Fibroblast of villous mesenchyme (primary cell): ENCODE results near the gene MRGPRX2. TPM values are rescaled to one million over a fixed set of nuclear protein-coding genes. Genes with fewer than 3 reads are reported as not detected.
A peak's percentile ranks its signal among the peaks of the same experiment; 100 is the strongest.

Source experiments
- DNase-seq: peaks from one replicate; pipeline ENCODE4 v3.0.0-alpha.2; 2010; ENCODE audit warnings: low read depth
- H3K4me3 ChIP-seq: 2 replicates; pipeline ENCODE4 v1.5.1; 2011; ENCODE audit warnings: low read depth, mild to moderate bottlenecking, low read length
- total RNA-seq: library from RNA; depleted of rRNA; stranded (reverse); fragments of >200 nt; gene quantifications from 2 replicates; pipeline ENCODE4 v1.2.3, GENCODE V29; 2012
- TF ChIP-seq, protein P1 (sequence below): IDR thresholded peaks from 2 replicates; pipeline ENCODE4 v1.5.1; 2012; ENCODE audit warnings: low read depth, mild to moderate bottlenecking, low read length; ENCODE audit not compliant: insufficient read depth

MRGPRX2 gene
- total RNA-seq, 1 donor = not detected

DNA sequence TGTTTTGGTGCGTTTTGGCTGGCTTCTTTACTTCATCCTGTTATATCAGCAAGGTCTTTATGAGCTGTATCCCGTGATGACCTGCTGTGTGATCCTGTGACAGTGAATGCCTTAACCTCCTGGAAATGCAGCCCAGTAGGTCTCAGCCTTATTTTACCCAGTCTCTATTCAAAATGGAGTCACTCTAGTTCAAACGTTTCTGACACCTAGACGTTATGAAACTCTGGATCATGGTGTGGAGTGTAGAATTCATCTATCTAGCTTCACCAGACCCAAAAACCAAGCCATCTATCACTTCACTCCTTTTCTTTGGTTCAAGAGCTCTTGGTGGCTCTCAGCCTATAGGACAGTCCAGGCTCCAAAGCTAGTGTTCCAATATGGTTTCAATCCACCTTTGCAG, 28.3 kb upstream of the MRGPRX2 start:
- H3K4me3 ChIP-seq = no peak overlapping the region
- no peak for DNase-seq
- TF ChIP-seq, protein P1, sequence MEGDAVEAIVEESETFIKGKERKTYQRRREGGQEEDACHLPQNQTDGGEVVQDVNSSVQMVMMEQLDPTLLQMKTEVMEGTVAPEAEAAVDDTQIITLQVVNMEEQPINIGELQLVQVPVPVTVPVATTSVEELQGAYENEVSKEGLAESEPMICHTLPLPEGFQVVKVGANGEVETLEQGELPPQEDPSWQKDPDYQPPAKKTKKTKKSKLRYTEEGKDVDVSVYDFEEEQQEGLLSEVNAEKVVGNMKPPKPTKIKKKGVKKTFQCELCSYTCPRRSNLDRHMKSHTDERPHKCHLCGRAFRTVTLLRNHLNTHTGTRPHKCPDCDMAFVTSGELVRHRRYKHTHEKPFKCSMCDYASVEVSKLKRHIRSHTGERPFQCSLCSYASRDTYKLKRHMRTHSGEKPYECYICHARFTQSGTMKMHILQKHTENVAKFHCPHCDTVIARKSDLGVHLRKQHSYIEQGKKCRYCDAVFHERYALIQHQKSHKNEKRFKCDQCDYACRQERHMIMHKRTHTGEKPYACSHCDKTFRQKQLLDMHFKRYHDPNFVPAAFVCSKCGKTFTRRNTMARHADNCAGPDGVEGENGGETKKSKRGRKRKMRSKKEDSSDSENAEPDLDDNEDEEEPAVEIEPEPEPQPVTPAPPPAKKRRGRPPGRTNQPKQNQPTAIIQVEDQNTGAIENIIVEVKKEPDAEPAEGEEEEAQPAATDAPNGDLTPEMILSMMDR = no peak

DNA sequence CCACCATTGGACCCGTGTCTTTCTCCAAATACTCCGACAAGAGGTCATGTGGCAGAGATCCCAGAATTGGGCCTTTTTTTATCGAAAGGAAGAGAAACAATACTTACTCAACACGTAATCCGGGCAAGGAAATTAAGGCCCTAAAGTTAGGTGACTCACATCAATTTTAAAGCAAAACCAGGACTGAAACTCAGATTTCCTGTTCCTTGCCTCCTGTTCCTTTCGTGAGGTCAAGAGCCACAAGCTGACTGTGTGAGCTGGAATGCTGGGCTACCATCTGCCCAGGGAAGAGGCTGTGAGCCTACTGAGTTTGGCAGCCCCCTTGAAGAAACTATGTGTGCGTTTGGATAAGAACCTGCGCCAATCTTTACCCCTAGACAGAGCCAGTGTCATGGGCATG, 27.1 kb upstream of the MRGPRX2 start:
- TF ChIP-seq, protein P1 = no peak
- DNase-seq = peak; percentile 42
- H3K4me3 ChIP-seq = no peak overlapping the region

DNA sequence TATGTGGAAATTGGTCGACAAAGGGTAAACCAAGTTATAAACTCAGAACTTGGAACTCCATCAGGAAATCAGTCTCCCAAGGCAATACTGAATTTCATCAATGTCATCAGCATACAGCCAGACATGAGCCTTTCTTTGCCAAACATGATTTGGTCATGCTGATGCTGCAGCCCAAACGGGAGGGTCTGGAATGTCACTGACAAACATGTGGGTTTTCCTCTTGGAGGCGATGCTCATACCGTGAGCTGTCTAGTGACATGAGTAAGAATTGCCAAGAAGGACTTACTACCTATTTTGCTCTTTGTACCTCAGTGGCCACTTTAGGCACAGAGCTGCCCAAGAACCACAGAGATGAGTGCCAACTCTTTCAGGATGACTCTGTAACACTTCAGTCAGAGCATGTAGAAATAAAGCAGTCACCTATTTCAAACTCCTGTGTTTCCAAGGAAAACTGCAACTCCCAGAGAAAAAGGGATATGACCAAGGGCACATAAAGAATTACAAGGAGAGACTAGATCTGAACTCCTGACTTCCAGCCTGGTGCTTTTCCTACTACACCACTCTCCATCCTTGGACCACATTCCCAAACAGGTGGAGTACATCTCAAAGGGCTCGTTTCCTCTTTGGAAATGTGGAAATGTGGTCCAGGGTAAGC, 24.3 kb upstream of the MRGPRX2 start:
- no peak for DNase-seq
- no peak overlapping the region for H3K4me3 ChIP-seq
- TF ChIP-seq, protein P1 = no peak

DNA sequence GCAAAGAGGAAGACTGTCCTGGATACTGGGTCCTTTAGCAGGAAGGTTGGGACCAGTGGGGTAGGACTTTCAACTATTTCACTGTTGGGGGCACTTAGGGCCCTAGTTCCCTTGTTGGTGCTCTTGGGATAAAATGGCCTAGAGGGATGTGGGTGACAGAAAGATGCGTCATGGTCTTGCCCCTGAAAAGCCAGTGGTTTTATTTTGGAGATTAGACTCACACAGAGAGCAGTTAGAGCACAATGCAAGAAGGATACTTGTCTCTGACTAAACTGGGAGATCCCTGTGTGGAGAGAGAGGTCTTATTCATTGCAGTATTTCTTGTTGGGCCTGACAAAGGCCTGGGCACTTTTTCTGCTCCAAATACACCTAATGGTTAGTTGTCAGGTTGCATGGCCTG, 22.6 kb upstream of the MRGPRX2 start:
- DNase-seq = no peak
- no peak overlapping the region for H3K4me3 ChIP-seq
- TF ChIP-seq, protein P1 = no peak

DNA sequence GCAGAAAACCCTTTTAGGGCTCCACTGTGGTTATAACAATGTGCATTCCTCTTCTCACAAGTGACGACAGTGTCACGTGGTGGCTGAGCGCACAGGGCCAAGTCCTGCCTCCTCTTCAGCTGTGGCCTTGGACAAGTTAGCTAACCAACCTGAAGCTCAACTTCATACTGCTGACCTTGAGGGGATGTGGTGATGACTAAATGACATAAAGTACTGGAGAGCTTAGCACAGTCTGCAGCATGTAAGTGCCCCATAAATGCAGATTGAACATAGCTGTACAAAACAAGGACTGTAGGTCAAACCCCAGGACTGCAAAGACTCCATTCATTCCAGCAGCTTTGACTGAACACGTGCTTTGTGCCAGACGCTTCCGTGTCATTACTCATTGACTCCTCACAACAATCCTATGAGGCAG, 20.1 kb upstream of the MRGPRX2 start:
- no peak overlapping the region for H3K4me3 ChIP-seq
- peak; percentile 44 for DNase-seq
- TF ChIP-seq, protein P1 = no peak

DNA sequence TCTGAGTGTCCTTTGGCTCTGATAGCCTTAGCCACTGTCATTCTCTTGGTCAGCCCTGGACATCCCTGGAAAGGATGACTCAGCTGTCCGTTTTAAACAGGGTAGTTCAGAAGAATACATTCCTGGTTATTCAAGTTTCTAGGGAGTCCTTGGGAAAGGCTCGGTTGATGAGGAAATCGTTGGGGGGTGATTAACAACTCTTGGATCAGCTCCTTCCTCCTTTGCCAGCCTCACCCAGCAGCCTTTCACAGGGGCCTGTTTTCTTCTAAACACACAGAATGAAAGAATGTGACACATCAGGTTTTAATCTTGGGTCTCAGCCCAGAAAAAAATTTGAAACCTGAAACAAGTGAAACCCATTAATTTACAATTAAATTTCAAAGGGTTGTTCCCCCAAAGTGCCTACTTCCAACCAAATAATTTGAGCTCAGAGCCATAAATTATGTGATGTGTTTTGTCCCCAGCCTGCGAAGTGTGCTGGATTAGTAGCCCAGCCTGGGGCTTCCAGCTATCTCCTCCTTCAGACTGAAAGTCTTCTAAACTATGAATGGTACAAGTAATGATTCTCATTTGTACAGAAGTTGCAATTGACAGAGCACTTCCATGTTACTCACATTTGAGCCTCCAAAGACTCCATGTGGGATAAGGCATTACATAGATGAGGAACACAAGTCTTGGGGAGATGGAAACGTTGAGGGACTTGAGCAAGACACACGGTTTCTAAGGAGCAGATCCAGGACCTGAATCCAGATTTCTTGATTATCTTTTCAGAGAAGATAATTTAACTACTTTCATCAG, 19.3 kb upstream of the MRGPRX2 start:
- TF ChIP-seq, protein P1 = no peak
- H3K4me3 ChIP-seq = no peak overlapping the region
- DNase-seq = peak; percentile 74
